IMR-90 (cell line): ENCODE measurements around the gene MRPL23.

ENCODE experiments used
- BHLHE40 ChIP-seq: fragments of 150-350 bp; IDR thresholded peaks from 2 replicates; pipeline ENCODE4 v1.6.1; 2016; ENCODE audit warnings: mild to moderate bottlenecking, low read depth, low read length
- FOS ChIP-seq: fragments of 150-350 bp; IDR thresholded peaks from 2 replicates; pipeline ENCODE4 v1.6.1; 2016; ENCODE audit warnings: low read depth, low read length
- MAFK ChIP-seq: IDR thresholded peaks from 2 replicates; pipeline ENCODE4 v1.6.1; 2012; ENCODE audit warnings: low read depth, low read length, improper control_type of control experiment
- MAZ ChIP-seq: IDR thresholded peaks from 2 replicates; pipeline ENCODE4 v1.6.1; 2012; ENCODE audit warnings: low read depth, mild to moderate bottlenecking, low read length, improper control_type of control experiment, moderate library complexity, borderline replicate concordance
- MXI1 ChIP-seq: IDR thresholded peaks from 2 replicates; pipeline ENCODE4 v1.6.1; 2012; ENCODE audit warnings: low read depth, mild to moderate bottlenecking, low read length, moderate library complexity, borderline replicate concordance
- POLR2A ChIP-seq: IDR thresholded peaks from 2 replicates; pipeline ENCODE4 v1.6.1; 2012; ENCODE audit warnings: mild to moderate bottlenecking, low read depth, low read length
- RAD21 ChIP-seq: IDR thresholded peaks from 2 replicates; pipeline ENCODE4 v1.6.1; 2012; ENCODE audit warnings: low read length, improper control_type of control experiment
- SMC3 ChIP-seq: fragments of 150-350 bp; IDR thresholded peaks from 2 replicates; pipeline ENCODE4 v1.6.1; 2016; ENCODE audit warnings: low read depth, mild to moderate bottlenecking, antibody characterized with exemption, low read length, moderate library complexity
- TF ChIP-seq, protein P1 (sequence below): conservative IDR thresholded peaks from 2 replicates; pipeline ENCODE4 v1.5.1; 2012; ENCODE audit warnings: mild to moderate bottlenecking, low read depth, low read length, improper control_type of control experiment

DNA sequence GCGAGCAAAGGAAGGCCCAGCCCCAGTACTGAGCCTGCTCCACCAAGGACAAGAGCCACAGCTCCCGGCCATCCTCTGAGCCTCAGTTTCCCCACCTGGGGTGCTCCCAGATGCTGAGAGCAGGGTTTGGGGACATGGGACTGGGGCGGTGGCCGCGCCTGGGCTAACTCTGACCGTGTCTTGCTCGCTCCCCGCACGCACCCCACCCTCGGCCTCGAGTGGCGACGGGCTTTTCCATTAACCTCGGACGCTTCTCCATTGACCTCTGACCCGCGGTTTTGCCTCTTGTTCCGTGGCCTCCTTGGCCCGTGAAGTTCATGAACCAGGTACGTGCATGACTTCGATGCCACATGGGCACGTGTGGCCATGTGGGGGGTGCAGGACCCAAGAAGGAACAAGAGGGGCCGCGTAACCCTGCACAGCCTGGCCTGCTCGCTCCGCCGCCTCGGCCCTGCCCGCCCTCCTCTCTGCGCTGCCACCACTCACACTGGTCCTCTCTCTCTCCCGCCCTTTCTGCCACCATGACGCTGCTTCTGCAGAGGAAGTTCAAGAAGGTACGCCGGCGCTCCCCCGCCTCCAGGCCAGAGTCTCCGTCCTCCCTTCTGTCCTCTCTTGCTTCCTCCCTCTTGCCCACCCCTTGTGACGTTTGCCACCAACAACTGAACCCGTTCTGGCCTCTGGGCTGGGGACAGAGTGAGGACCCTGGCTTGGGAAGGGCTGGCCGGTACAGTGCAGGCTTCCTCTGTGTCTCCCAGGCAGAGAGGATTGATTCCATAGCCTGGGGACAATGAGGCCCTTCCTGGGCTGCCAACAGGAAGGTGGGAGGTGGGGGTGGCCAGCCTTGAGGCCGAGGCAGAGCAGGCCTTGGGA is 20.7 kb upstream of the MRPL23 start:
- TF ChIP-seq, protein P1, sequence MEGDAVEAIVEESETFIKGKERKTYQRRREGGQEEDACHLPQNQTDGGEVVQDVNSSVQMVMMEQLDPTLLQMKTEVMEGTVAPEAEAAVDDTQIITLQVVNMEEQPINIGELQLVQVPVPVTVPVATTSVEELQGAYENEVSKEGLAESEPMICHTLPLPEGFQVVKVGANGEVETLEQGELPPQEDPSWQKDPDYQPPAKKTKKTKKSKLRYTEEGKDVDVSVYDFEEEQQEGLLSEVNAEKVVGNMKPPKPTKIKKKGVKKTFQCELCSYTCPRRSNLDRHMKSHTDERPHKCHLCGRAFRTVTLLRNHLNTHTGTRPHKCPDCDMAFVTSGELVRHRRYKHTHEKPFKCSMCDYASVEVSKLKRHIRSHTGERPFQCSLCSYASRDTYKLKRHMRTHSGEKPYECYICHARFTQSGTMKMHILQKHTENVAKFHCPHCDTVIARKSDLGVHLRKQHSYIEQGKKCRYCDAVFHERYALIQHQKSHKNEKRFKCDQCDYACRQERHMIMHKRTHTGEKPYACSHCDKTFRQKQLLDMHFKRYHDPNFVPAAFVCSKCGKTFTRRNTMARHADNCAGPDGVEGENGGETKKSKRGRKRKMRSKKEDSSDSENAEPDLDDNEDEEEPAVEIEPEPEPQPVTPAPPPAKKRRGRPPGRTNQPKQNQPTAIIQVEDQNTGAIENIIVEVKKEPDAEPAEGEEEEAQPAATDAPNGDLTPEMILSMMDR, result no peak
- TF ChIP-seq MXI1 (no peak), FOS (no peak), POLR2A (no peak), MAFK (no peak), MAZ (no peak), SMC3 (no peak), BHLHE40 (no peak), RAD21 (no peak)
